Astrocyte of the spinal cord (primary cell): ENCODE measurements around the gene NUBP2.
A peak's percentile ranks its signal among the peaks of the same experiment; 100 is the strongest.

Experiments
- DNase-seq: peaks from one replicate; pipeline ENCODE4 v3.0.0; 2011; ENCODE audit warnings: low read depth, low spot score
- H3K4me3 ChIP-seq: 2 replicates; pipeline ENCODE4 v1.5.1; 2011; ENCODE audit warnings: low read depth, mild to moderate bottlenecking, low read length, moderate library complexity
- CTCF ChIP-seq: IDR thresholded peaks from 2 replicates; pipeline ENCODE4 v1.5.1; 2012; ENCODE audit warnings: low read depth, mild to moderate bottlenecking, low read length, inconsistent platforms
- in situ Hi-C: cut with HindIII; loops from 2 replicates; pipeline ENCODE4 v1.10.0; 2017; ENCODE audit warnings: low sequenced_read_pairs

The NUBP2 gene

DNA sequence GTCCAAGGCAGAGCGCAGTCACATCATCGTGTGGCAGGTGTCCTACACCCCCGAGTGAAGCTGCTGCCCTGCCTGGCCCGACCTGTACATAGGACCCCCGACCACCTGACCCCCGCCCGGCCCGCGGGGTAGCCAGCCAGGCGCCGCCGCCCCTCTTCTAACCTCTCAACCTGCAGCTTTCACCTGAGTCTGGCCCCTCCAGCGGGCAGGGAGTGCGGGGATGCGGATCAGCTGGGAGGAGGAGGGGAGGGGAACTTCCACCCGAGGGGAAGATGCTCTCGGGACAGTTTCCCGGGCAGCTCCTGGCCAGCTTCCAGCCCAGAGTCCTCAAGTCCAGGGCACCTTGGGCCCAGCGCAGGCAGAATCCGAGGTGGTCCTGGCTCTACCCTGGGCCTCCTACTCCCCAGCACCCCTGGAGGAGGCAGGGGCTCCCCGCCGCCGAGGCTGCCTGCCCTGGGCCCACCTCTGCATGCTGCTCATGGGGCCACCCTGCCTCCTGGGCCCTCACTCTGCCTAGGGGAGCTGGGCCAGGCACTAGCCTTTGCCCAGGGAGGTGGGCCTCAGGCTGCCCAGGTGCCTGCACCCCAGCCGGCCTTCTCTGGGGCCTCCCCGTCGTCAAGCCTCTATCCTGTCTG lies 13.9 kb upstream of the NUBP2 start:
- in situ Hi-C loops, result no loop called here
- H3K4me3 ChIP-seq, result no peak overlapping the region

DNA sequence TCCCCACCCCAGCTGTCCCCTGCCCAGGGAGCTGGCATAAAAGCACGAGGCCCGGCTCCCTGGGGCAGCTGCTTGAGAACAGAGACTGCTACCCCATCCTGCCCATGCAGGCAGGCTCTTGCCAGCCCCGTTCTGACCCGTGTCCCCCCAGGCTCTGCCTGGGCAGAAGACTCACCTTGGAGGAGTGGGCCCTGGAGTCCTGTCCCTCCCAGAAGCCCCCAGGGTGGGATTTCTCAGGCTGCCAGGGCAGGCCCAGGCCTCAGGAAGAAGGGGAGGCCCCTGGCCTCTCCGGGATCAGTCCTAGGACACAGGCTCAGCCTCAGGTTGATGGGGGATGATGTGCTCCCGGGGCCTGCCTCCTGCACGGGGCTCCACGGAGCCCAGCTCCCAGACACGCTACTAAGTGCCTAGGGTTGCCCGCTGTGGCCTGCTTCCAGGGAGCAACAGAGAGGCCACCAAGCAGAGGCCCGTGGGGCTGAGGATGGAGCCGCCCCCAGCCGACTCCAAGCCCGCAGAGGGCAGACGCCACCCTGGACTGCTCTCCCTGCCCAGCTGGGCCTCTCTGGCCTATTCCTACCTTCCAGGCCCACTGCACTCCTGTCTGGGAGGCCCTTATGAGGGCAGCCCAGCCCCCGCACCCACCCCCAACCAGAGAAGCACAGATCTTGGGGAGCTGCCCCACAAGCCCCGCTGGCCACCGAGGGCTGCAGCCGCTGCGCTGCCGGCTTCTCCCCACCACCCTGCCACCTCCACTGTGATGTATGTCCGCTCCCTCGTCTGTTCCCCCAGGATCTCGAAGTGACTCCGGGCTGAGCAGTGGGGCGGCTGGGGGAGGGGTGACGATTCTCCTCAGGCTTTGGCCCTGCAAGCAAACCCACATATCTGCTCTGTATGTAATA lies 13.1 kb upstream of the NUBP2 start:
- in situ Hi-C loops, result no loop called here
- no peak for TF ChIP-seq CTCF
- DNase-seq, result no peak
- no peak overlapping the region for H3K4me3 ChIP-seq

More for the DNA sequence above, 13.9 kb upstream of the NUBP2 start:
- TF ChIP-seq CTCF, result no peak
- no peak for DNase-seq

- TF ChIP-seq CTCF, result no peak
- in situ Hi-C loops, result no loop called here
- H3K4me3 ChIP-seq, result peak overlapping the region; percentile 72
- DNase-seq, result peak; percentile 50
Measured at GRCh38 chr16:1770328-1771187, 12.2 kb upstream of the NUBP2 start.

GRCh38 chr16:1771188-1771863 lies 11.4 kb upstream of the NUBP2 start, which contains the start of gene NME3:
Gene NME3, minus strand, starts transcription at chr16:1771543. Its CDS starts 9 bp downstream, at chr16:1771534.
- no peak for TF ChIP-seq CTCF
- peak; percentile 69 for DNase-seq
- H3K4me3 ChIP-seq, result peak within 1 kb of the TSS; percentile 72
- in situ Hi-C loops, result no loop called here

- H3K4me3 ChIP-seq, result peak overlapping the region; percentile 72
- TF ChIP-seq CTCF, result no peak
- DNase-seq, result no peak
- in situ Hi-C loops, result no loop called here
Measured at GRCh38 chr16:1771864-1772361, 10.8 kb upstream of the NUBP2 start.
